Right atrium auricular region (tissue), 2 donors: ENCODE data around the gene C3orf22. TPM values are rescaled to one million over a fixed set of nuclear protein-coding genes. Genes with fewer than 3 reads are reported as not detected.

Source experiments
- DNase-seq: peaks from one replicate; pipeline ENCODE4 v3.0.0-alpha.2; 2019; ENCODE audit warnings: low spot score
- H3K27ac ChIP-seq, 2 donors: fragments of 200-600 bp; sonication (generic); 1 replicate in 1 of 2; 2 replicates in 1 of 2; pipeline ENCODE4 v1.5.1; 2016 to 2019
- H3K27me3 ChIP-seq, 2 donors: fragments of 200-600 bp; sonication (generic); one replicate each; pipeline versions ENCODE4 v1.5.1 to v1.6.0; 2017 to 2019
- H3K36me3 ChIP-seq: fragments of 200-600 bp; sonication (generic); one replicate; pipeline ENCODE4 v1.5.1; 2016
- H3K4me1 ChIP-seq, 2 donors: fragments of 200-600 bp; sonication (generic); one replicate each; pipeline versions ENCODE4 v1.5.1 to v1.6.0; 2017 to 2019
- H3K4me3 ChIP-seq, 2 donors: fragments of 200-600 bp; sonication (generic); 1 replicate in 1 of 2; 2 replicates in 1 of 2; pipeline ENCODE4 v1.5.1; 2017 to 2019; ENCODE audit warnings: mild to moderate bottlenecking in 1 of 2, moderate library complexity in 1 of 2
- H3K9me3 ChIP-seq, 2 donors: fragments of 200-600 bp; sonication (generic); one replicate each; pipeline ENCODE4 v1.5.1; 2019
- CTCF ChIP-seq, 2 donors: fragments of 200-600 bp; sonication (generic); IDR thresholded peaks; one replicate each; pipeline ENCODE4 v1.5.1; 2019; ENCODE audit warnings: antibody characterized with exemption in 2 of 2
- total RNA-seq, 2 donors: library from RNA; depleted of rRNA; stranded (reverse); fragments of >200 nt; gene quantifications; one replicate each; pipeline ENCODE4 v1.1.0, GENCODE V29; 2016

C3orf22 gene
- total RNA-seq, 2 donors from 2014 or later, result not detected

- Histone ChIP-seq H3K36me3 (no peaks in the 10 kb centered on the region), H3K4me3 (no peak overlapping the region), H3K27me3 (no peaks in the 10 kb centered on the region), H3K27ac (no peak overlapping the region), H3K9me3 (peaks cover 0 to 14% of the 10 kb centered on the region in 2 donors), H3K4me1 (no peaks in the 10 kb centered on the region)
- no peak for DNase-seq
- no peak for TF ChIP-seq CTCF (IDR thresholded peaks at IDR 0.05)
Measured at GRCh38 chr3:126562737-126563276, 4.1 kb upstream of the C3orf22 start.

GRCh38 chr3:126557761-126558160 lies 971 bp downstream of the C3orf22 start:
- H3K4me3 ChIP-seq, result no peak overlapping the region
- no peaks in the 10 kb centered on the region for H3K36me3 ChIP-seq
- no peak for DNase-seq
- no peak overlapping the region for H3K27ac ChIP-seq
- no peaks in the 10 kb centered on the region for H3K27me3 ChIP-seq
- peaks cover 0 to 9% of the 10 kb centered on the region in 2 donors for H3K9me3 ChIP-seq
- H3K4me1 ChIP-seq, result no peaks in the 10 kb centered on the region
- no peak for TF ChIP-seq CTCF (IDR thresholded peaks at IDR 0.05)

DNA sequence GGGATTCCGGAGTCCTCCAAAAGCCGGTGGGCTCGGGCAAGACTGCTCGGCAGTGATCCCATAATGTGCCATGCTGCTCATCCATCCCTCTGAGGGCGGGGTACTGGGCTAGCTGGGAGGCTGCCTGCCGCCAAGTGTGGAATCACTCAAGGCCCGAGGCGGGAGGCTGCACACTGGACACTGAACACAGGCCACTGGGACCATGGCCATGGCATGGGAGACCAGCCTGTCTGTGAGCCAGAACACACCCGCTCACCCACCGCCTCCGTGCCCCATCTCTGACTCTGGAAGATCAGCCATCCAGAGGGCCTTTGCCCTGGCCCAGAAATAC lies 1.4 kb downstream of the C3orf22 start:
- H3K9me3 ChIP-seq, result peaks cover 0 to 5% of the 10 kb centered on the region in 2 donors

DNA sequence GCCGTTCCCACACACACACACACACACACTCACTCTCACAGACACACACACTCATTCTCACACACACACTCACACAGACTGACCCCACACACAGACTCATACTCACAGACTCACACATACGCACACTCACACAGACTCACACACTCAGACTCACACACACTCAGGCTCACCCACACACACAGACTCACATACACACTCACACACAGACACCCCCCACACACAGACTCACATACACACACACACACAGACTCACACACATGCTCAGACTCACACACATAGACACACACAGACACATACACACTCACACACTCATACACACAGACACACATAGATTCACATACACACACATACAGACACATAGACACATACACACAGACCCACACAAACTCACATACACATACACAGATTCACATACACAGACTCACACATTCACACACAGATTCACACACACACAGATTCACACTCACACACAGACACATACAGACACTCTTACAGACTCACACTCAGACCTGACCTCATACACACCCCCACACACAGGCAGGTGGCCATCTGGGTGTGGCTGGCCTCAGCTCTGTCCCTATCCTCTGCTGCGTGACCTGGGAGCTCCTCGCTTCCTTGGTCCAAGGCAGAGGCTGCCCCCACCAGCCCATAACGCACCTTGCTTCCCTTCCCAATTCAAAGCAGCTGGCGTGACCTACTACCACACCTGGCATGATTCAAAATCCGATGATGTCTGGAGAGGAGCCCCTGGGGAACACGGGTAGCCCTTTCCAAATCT lies 1.9 kb downstream of the C3orf22 start:
- Histone ChIP-seq H3K9me3 (peaks cover 0 to 4% of the 10 kb centered on the region in 2 donors), H3K27me3 (no peaks in the 10 kb centered on the region), H3K27ac (no peak overlapping the region), H3K36me3 (no peaks in the 10 kb centered on the region), H3K4me1 (no peaks in the 10 kb centered on the region), H3K4me3 (no peak overlapping the region)
- DNase-seq, result peak; percentile 38
- TF ChIP-seq CTCF (IDR thresholded peaks at IDR 0.05), result no peak

More for the DNA sequence above, 1.4 kb downstream of the C3orf22 start:
- Histone ChIP-seq H3K4me1 (no peaks in the 10 kb centered on the region), H3K27ac (no peak overlapping the region), H3K36me3 (no peaks in the 10 kb centered on the region), H3K4me3 (no peak overlapping the region), H3K27me3 (no peaks in the 10 kb centered on the region)
- DNase-seq, result peak; percentile 48
- no peak for TF ChIP-seq CTCF (IDR thresholded peaks at IDR 0.05)

DNA sequence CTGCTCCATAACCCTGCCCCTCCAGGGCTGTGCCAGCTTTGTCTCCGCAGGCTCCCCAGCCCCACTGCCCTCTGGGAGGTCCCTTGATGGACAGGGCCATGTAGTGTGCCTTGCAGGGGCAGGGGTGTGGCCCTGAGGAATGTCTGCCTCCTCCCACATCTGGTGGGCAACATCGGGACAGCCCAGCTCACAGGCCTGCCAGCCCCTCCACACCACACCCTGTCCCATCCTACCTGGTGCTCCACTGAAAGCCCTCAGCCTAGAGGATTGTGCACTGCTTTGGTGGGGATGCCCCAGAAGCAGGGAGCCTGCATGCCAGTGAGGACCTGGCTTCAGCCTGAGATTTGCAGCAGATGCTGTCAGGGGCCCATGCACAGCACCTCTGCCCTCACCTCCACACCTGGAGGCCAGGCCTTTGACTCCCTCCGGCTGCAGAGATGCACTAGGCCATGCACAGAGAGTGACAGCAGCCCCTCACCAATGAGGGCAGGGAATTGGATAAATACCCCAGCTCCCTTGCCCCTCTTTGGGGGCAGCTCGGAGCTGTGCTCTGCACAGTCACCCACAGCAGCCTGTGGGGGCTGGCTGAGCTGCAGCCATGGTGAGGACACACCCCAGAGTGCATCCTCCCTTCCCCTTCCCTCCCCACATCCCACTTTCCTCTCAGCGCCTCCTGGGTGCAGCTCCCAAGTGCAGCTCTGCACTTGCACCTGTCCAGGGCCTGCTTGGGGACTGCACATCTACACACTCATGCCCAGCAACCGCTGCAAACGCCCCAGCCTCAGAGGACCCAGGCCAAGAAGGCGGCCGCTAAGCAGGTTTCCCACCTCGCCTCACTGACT lies 2.7 kb downstream of the C3orf22 start:
- Histone ChIP-seq H3K9me3 (no peaks in the 10 kb centered on the region), H3K36me3 (no peaks in the 10 kb centered on the region), H3K27ac (no peak overlapping the region), H3K4me1 (no peaks in the 10 kb centered on the region), H3K4me3 (no peak overlapping the region), H3K27me3 (no peaks in the 10 kb centered on the region)
- DNase-seq, result peak; percentile 34
- TF ChIP-seq CTCF (IDR thresholded peaks at IDR 0.05), result no peak
